NT2/D1 (cell line): ENCODE results near the gene KRT80.

Experiments
- DNase-seq: peaks from one replicate; pipeline ENCODE4 v3.0.0-alpha.2; 2011; ENCODE audit warnings: low read depth, low spot score
- H3K27me3 ChIP-seq: 2 replicates; pipeline ENCODE4 v1.6.0; 2011; ENCODE audit warnings: mild to moderate bottlenecking; ENCODE audit not compliant: insufficient read length, insufficient read depth
- H3K36me3 ChIP-seq: 2 replicates; pipeline ENCODE4 v1.6.1; 2011; ENCODE audit warnings: mild to moderate bottlenecking, low read length, mixed read lengths; ENCODE audit not compliant: insufficient read depth, insufficient read length
- H3K4me1 ChIP-seq: 2 replicates; pipeline ENCODE4 v1.5.1; 2011; ENCODE audit not compliant: insufficient read depth, insufficient read length
- H3K4me3 ChIP-seq: 2 replicates; pipeline ENCODE4 v1.5.1; 2011; ENCODE audit warnings: low read depth; ENCODE audit not compliant: insufficient read length
- H3K9ac ChIP-seq: 2 replicates; pipeline ENCODE4 v1.6.0; 2011; ENCODE audit warnings: low read depth; ENCODE audit not compliant: insufficient read length
- H3K9me3 ChIP-seq: 2 replicates; pipeline ENCODE4 v1.5.1; 2011; ENCODE audit warnings: mild to moderate bottlenecking, low read length; ENCODE audit not compliant: insufficient read depth
- SUZ12 ChIP-seq: IDR thresholded peaks from 2 replicates; pipeline ENCODE4 v1.6.1; 2011; ENCODE audit not compliant: insufficient read length, insufficient read depth; ENCODE audit errors: extremely low read depth
- YY1 ChIP-seq: IDR thresholded peaks from 2 replicates; pipeline ENCODE4 v1.6.1; 2011; ENCODE audit not compliant: insufficient read length, insufficient read depth
- ZNF274 ChIP-seq: IDR thresholded peaks from 2 replicates; pipeline ENCODE4 v1.6.1; 2011; ENCODE audit warnings: mild to moderate bottlenecking, low read depth, low read length

KRT80 gene

GRCh38 chr12:52151837-52152783 is 39.7 kb downstream of the KRT80 start:
- H3K4me3 ChIP-seq, result no peak overlapping the region
- H3K9ac ChIP-seq, result peak overlapping the region; percentile 24
- no peaks in the 10 kb centered on the region for H3K27me3 ChIP-seq
- no peaks in the 10 kb centered on the region for H3K9me3 ChIP-seq
- no peak for DNase-seq
- no peak for TF ChIP-seq ZNF274
- H3K4me1 ChIP-seq, result peaks cover 28% of the 10 kb centered on the region
- no peaks in the 10 kb centered on the region for H3K36me3 ChIP-seq

- H3K9ac ChIP-seq, result peak overlapping the region; percentile 24
- peaks cover 30% of the 10 kb centered on the region for H3K4me1 ChIP-seq
- no peak for DNase-seq
- no peaks in the 10 kb centered on the region for H3K27me3 ChIP-seq
- H3K9me3 ChIP-seq, result no peaks in the 10 kb centered on the region
- H3K4me3 ChIP-seq, result no peak overlapping the region
- H3K36me3 ChIP-seq, result no peaks in the 10 kb centered on the region
- no peak for TF ChIP-seq ZNF274
- no peak for TF ChIP-seq SUZ12
- no peak for TF ChIP-seq YY1
These were observed 40.5 kb downstream of the KRT80 start for GRCh38 chr12:52151153-52151836.

GRCh38 chr12:52149651-52150241 is 42.1 kb downstream of the KRT80 start:
- H3K27me3 ChIP-seq, result no peaks in the 10 kb centered on the region
- H3K4me3 ChIP-seq, result no peak overlapping the region
- no peaks in the 10 kb centered on the region for H3K9me3 ChIP-seq
- no peak for DNase-seq
- TF ChIP-seq YY1 (no peak), SUZ12 (no peak), ZNF274 (no peak)
- H3K36me3 ChIP-seq, result no peaks in the 10 kb centered on the region
- no peak overlapping the region for H3K9ac ChIP-seq
- H3K4me1 ChIP-seq, result peaks cover 37% of the 10 kb centered on the region

GRCh38 chr12:52149182-52149641 is 42.6 kb downstream of the KRT80 start:
- no peak overlapping the region for H3K4me3 ChIP-seq

GRCh38 chr12:52148464-52149181 is 43.2 kb downstream of the KRT80 start:
- no peak for DNase-seq
- Histone ChIP-seq H3K4me1 (peaks cover 47% of the 10 kb centered on the region), H3K36me3 (no peaks in the 10 kb centered on the region), H3K9ac (peak overlapping the region; percentile 68), H3K4me3 (no peak overlapping the region), H3K27me3 (no peaks in the 10 kb centered on the region), H3K9me3 (no peaks in the 10 kb centered on the region)
- TF ChIP-seq YY1, result no peak
- TF ChIP-seq SUZ12, result no peak
- TF ChIP-seq ZNF274, result no peak

More at GRCh38 chr12:52149182-52149641, 42.6 kb downstream of the KRT80 start:
- Histone ChIP-seq H3K9ac (no peak overlapping the region), H3K9me3 (no peaks in the 10 kb centered on the region), H3K36me3 (no peaks in the 10 kb centered on the region), H3K4me1 (peaks cover 41% of the 10 kb centered on the region), H3K27me3 (no peaks in the 10 kb centered on the region)
- TF ChIP-seq SUZ12 (no peak), YY1 (no peak), ZNF274 (no peak)
- DNase-seq, result no peak

GRCh38 chr12:52147964-52148463 is 43.8 kb downstream of the KRT80 start:
- Histone ChIP-seq H3K9ac (peak overlapping the region; percentile 68), H3K36me3 (no peaks in the 10 kb centered on the region), H3K9me3 (no peaks in the 10 kb centered on the region), H3K4me1 (peaks cover 50% of the 10 kb centered on the region), H3K27me3 (no peaks in the 10 kb centered on the region), H3K4me3 (no peak overlapping the region)
- no peak for TF ChIP-seq ZNF274
- no peak for TF ChIP-seq YY1
- no peak for TF ChIP-seq SUZ12
- no peak for DNase-seq
